HG03442 (cell line): Measurements from ENCODE around the gene RAB11B.
"Not testable (repeated sequence)": the region's sequence is repeated elsewhere in the genome, so short reads cannot be mapped to it uniquely, and the experiment has no call there.

ENCODE experiments used
- ATAC-seq: cut with Tn5 transposase; IDR thresholded peaks from one replicate; pipeline ENCODE4 v1.9.1; 2021; ENCODE audit warnings: mild to moderate bottlenecking, moderate library complexity; ENCODE audit not compliant: unreplicated experiment

The RAB11B gene

DNA sequence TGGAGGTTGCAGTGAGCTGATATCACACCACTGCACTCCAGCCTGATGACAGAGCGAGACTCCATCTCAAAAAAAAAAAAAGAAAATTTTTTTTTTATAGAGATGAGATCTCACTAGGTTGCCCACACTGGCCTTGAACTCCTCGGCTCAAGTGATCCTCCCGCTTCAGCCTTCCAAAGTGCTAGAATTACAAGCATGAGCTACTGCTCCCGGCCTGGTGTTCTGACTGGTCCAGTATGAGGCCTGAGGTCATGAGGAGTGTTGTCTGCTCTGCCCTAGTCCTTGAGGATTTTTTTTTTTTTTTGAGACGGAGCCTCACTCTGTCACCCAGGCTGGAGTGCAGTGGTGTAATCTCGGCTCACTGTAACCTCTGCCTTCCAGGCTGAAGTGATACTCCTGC, 35.2 kb downstream of the RAB11B start:
- ATAC-seq, result not testable (repeated sequence)

DNA sequence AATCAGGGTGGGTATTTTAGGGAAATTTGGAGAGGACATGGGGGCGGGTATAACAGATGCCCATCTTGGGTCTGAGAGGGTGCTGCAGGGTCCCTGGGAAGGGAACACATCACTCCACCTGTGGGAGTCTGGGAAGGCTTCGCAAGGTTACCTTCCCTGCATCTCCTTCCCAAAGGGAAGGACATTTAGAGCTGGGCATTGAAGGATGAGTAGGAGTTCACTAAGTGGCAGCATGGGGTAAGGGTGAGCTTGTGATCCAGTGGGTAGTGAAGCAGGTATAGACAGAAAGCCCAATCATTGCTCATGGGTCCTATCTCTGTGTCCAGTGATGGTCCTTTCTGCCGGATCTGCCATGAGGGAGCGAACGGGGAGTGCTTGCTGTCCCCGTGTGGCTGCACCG, 36.1 kb downstream of the RAB11B start:
- no peak for ATAC-seq

DNA sequence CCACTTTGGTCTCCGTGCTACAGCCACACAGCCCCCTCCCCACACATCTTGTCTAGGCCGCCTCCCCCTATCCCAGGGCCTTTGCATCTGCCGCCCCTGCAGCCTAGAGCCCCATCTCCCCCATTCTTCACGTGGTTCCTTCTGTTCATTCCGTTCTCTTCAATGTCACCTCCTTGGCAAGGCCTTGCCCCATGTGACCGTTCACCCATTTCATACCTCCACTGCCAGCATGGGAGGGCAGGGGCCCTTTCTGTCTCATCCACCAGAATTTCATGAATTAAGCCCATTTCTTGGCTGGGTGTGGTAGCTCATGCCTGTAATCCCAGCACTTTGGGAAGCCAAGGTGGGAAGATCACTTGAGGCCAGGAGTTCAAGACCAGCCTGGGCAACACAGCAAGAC, 38.9 kb downstream of the RAB11B start:
- no peak for ATAC-seq

DNA sequence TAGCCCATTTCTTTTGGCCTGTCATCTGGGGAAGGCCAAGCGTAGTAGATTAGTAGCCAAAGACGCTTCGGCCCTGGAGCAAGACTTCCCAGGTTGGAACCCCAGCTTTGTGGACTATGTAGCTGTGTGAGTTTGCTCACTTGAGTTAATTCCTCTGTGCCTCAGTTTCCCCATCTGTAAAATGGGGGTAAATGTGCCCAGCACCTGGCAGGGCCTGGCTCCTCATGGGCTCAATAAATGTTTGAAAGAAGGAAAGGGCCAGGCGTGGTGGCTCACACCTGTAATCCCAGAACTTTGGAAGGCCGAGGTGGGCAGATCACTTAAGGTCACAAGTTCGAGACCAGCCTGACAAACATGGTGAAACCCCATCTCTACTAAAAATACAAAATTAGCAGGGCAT, 39.7 kb downstream of the RAB11B start:
- ATAC-seq, result no peak

DNA sequence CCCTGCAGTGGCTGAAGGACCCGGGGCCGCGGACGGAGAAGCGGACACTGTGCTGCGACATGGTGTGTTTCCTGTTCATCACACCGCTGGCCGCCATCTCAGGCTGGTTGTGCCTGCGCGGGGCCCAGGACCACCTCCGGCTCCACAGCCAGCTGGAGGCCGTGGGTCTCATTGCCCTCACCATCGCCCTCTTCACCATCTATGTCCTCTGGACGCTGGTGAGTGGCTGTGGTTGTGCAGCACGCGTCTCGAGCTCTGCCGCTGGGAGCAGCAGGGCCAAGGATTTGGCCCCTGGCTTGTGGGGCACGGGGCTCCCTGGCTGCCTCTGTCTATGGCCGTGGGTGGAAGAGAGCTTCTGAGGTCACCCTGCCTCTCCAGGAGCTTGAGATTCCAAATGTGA, 40.5 kb downstream of the RAB11B start:
- ATAC-seq, result no peak

DNA sequence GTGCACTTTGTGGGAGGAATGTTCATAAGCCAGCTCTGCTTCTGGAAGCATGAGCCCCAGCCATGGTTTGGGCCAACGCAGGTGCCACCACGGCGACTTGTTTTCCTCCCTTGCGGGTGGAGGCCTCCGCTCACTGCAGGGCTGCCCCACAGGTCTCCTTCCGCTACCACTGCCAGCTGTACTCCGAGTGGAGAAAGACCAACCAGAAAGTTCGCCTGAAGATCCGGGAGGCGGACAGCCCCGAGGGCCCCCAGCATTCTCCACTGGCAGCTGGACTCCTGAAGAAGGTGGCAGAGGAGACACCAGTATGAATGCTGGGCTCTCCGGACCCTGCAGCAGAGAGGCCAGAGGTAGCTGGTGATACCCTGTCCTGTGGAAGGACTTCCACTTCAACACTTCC, 48.1 kb downstream of the RAB11B start:
- ATAC-seq, result no peak

DNA sequence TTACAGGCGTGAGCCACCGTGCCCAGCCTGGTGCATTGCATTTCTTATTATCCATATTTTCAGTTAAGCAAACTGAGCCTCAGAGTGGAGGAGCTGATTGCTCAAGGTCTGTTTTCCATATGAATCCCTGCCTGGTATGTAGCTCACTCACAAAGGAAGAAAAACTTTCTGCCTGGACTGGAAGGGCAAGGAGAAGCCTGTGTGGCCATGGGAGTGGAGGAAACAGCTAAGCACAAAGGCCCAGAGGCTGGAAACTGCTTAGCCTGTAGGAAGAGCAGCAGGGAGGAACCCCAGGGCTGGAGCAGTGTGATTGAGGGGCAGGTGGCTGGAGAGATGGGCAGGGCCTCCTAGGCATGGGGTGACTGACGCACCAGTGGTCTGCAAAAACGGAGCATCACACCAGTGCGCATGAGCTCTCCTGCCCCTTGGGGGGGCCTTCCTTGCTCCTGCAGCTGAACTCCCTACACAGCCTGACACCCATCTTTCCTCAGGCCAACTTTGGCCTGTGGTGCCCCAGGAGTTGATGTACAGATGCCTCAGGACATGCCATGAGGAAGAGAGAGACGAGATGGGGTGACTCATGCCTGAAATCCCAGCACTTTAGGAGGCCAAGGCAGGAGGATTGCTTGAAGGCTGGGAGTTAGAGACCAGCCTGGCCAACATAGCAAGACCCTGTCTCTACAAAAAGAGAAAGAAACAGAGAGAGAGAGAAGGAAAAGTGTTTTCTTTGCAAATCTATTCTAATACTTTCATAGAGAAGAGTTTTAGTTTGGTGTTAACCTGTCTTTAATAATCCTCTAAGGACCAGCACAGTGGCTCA, 51.8 kb downstream of the RAB11B start:
- ATAC-seq, result no peak

DNA sequence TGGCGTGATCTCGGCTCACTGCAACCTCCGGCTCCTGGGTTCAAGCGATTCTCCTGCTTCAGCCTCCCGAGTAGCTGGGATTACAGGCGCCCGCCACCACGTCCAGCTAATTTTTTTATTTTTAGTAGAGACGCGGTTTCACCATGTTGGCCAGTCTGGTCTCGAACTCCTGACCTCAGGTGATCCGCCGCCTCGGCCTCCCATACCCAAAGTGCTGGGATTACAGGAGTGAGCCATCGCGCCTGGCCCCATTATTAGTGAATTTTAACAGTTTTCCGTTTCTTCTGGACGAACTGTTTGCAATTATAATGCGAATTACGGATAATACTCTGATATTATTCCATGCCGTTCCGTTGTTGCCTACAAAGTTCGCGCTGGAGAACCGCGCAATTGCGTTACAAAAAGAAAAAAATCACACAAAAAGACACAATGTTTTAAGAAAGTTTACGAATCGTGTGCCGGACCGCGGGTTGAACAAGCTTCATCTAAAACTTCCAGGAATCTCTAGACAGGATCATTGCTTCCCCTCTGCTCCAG, 54.0 kb downstream of the RAB11B start:
- ATAC-seq, result not testable (repeated sequence)

DNA sequence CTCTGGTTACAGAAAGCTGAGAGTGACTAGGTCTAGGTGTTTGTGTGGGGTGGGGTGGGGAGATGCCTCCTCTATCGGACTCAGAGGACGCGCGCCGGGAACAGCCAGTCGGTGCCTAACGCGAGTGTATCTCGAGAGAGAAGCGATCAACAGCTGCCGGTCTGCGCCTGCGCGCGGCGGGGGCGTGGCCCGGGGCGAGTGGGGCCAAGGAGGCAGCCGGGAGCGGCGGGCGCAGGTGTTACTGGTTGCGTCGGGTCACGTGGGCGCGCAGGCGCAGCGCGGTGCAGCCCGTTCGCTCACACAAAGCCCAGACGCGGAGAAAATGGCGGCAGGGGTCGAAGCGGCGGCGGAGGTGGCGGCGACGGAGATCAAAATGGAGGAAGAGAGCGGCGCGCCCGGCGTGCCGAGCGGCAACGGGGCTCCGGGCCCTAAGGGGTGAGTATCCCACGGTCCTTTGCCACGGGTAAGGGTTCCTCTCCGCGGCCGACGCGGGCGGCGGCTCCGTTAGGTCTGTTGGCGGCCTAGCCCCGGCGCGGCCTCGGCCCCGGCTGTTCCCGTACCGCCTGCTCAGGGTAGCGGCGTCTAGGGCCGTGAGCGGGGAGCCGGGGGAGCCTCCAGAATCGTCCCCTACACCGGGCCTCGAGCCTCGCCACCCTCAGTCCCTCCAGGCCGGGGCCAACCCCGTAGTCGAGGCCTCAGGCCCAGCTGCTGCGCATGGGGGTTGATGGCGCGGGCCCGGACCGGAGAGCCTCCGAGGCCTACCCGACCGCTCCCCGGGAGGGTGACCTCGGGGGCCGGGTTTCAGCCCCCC, 54.7 kb downstream of the RAB11B start, which contains the start of gene HNRNPM:
TSS of gene HNRNPM (plus strand) at position 299 of the 811 bp plus-strand sequence. CDS start at position 323, 24 bp downstream.
- peak; percentile 83 for ATAC-seq

DNA sequence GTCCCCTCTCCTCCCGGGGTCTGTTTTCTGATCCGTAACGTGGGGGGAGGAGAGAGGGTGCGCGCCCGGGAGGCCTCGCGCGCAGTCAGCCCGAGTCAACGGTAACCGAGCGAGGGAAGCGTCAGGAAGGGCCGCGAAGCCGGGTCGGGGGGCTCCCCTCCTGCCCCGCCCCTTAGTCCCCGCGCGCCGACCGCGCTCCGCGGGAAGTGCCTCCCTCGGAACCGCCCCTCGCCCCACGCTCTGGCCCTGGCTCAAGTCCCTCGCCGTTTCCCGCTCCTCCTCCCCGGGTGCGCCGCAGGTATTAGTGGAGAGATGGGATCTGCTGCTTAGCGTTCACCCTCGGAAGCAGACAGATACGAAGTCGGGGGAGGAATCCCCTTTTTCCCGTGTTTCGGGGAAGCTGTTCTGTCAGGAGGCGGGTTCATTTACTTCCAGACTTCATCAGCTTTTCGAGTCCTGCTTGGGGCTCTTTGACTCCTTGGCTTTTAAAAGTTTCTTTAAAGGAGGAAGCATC, 55.4 kb downstream of the RAB11B start:
- ATAC-seq, result peak; percentile 11

DNA sequence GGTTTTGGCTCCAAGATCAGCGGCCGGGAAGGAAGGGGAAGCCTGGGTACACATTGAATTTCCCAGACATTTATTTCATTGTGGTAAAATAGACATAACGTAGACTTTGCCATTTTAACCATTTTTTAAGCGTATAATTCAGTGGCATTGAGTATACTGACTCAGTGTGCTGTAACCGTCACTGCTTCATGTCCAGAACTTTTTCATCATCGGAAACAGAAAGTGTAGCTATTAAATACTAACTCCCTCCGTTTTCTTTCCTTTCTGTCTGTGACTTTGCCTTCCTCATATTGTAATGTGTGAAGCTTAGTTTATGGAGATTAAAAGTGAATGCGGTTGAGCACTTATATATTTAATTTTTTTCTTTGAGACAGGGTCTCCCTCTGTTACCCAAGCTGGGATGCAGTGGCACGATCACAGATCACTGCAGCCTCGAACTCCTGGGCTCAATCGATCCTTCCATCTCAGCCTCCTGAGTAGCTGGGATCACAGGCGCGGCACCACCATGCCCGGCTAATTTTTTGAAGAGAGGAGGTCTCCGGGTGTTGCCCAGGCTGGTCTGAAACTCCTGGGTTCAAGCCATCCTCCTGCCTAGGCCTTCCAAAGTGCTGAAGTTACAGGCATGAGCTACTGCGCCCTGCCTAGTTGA, 56.0 kb downstream of the RAB11B start:
- no peak for ATAC-seq

DNA sequence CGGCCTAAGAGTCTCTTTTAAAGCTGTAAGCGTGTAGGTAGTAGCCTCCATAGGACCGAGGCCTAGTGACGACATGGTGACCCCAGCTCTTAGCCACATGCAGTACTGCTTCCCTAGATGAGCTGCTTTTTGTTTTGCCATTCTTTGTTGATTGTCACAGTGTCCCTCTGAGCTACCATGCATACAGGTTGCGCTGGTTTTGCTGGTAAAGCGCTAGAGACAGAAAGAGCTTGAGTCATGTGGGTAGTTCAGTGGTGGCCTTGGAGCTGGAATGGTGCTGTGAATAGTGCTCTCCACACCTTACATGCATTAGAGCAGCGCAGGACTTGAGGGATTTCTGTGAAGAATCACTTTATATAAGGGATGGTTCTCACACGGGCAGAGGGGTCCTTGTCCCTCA, 59.7 kb downstream of the RAB11B start:
- no peak for ATAC-seq

DNA sequence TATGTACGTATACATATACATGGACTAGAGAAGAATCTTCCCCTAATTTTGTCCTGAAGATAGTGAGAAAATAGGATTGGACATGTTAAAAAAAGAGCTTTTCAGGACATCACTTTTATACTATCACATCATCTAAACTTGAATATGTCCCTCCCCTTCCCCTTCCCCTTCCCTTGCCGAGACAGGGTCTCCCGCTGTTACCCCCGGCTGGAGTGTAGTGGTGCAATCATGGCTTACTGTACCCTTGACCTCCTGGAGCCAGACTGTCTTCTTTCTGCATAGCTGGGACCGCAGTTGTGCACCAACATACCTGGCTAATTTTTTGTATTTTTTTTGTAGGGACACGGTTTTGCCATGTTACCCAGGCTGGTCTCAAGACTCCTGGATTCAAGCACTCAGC, 61.2 kb downstream of the RAB11B start:
- ATAC-seq, result no peak

DNA sequence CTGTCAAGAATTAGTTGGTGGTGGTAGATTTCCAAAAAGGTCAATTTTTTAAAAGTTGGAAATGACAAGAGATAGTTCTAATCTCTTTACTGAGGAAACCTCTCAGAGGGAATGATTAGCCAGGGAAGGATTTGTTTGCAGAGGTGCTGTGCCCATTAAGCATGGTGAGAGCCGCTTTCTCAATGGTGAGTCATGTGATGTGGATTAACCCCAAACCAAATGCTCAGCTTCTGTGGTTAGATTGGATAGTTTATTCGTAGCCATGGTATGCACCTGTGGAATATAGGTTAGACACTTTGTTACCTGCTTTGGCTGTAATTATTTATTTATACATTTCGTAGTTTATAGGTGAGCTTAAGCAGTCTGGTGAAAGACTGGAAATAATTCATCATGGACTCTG, 61.7 kb downstream of the RAB11B start:
- ATAC-seq, result no peak

DNA sequence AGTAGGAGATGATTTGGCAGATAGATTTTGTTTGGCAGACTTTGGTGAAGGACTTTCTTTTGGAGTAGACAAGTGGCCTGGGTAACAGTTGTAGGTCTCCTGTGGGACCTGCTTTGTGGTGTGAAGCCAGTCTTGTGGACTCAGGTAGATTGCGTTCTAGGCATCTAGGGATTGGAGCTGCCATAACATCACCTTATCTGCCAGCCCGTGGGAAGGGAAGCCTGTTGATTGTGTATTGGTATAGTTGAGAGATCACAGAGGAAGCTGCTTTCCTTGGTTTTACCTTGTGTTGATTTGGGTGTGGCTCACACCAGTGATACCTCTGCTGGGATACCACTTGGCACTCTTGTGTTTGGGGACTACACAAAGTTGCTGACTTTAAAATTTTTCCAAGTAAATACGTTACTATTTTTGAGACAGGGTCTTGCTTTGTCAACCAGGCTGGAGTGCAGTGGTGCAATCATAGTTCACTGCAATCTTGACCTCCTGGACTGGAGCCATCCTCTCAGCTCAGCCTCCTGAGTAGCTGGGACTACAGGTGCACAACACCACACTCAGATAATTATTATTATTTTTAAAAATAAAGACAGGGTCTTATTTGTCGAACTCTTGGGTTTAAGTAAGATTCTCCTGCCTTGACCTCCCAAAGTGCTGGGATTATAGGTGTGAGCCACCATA, 62.4 kb downstream of the RAB11B start:
- ATAC-seq, result no peak

DNA sequence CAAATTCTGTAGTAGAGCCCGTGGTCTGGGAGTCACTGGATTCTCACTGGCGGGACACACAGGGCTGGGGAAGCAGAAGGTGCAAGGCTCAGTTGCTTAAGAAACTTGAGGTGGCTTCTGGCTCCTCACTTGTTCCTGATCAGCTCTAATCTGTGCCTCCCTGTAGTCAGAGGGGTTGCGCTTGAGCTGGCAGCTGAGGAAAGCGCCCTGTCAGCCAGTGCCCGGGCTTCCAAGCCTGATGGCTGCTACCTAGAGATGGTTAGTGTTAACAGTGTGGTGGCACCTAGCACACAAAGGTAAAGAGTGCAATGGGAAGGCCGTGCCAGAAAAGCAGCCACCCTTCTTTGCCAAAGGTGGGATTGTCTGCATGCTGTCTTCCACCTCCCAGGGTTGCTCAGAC, 63.5 kb downstream of the RAB11B start:
- ATAC-seq, result no peak
